Mesenchymal stem cell (in vitro differentiated cells and primary cell): ENCODE data around the gene ACE.

ENCODE experiments used
- DNase-seq: peaks from one replicate; pipeline ENCODE4 v3.0.0-alpha.2; 2013
- H2AFZ ChIP-seq: one replicate; pipeline ENCODE4 v1.6.1; 2013; ENCODE audit warnings: low read depth, mild to moderate bottlenecking, control low read depth, inconsistent platforms, low read length, moderate library complexity
- H2AK5ac ChIP-seq: 2 replicates; pipeline ENCODE4 v1.6.1; 2013; ENCODE audit warnings: low read length, moderate library complexity, mild to moderate bottlenecking, inconsistent platforms; ENCODE audit not compliant: severe bottlenecking
- H2BK120ac ChIP-seq: one replicate; pipeline ENCODE4 v1.6.1; 2013; ENCODE audit warnings: low read depth, mild to moderate bottlenecking, inconsistent platforms, low read length, moderate library complexity
- H2BK12ac ChIP-seq, 2 experiments: one replicate each; pipeline ENCODE4 v1.6.1; 2013; ENCODE audit warnings: inconsistent platforms in 2 of 2, low read length in 2 of 2, mild to moderate bottlenecking in 2 of 2, moderate library complexity in 2 of 2, control low read depth in 1 of 2
- H2BK15ac ChIP-seq: one replicate; pipeline ENCODE4 v1.6.1; 2013; ENCODE audit warnings: mild to moderate bottlenecking, low read depth, inconsistent platforms; ENCODE audit not compliant: poor library complexity, severe bottlenecking
- H2BK5ac ChIP-seq: 2 replicates; pipeline ENCODE4 v1.6.1; 2013; ENCODE audit warnings: low read depth, mild to moderate bottlenecking, low read length, control low read depth, inconsistent platforms; ENCODE audit not compliant: poor library complexity, severe bottlenecking
- H3K14ac ChIP-seq, 2 experiments: one replicate each; pipeline ENCODE4 v1.6.1; 2013; ENCODE audit warnings: inconsistent platforms in 2 of 2, low read length in 2 of 2, control low read depth in 1 of 2, mild to moderate bottlenecking in 1 of 2, moderate library complexity in 1 of 2
- H3K18ac ChIP-seq, 2 experiments: one replicate each; pipeline ENCODE4 v1.6.1; 2013; ENCODE audit warnings: inconsistent platforms in 2 of 2, low read length in 2 of 2, control low read depth in 1 of 2, low read depth in 1 of 2, mild to moderate bottlenecking in 1 of 2
- H3K23ac ChIP-seq, 2 experiments: one replicate each; pipeline ENCODE4 v1.6.1; 2013; ENCODE audit warnings: inconsistent platforms in 2 of 2, low read length in 2 of 2, mild to moderate bottlenecking in 2 of 2, moderate library complexity in 2 of 2, control low read depth in 1 of 2
- H3K27ac ChIP-seq: 2 replicates; pipeline ENCODE4 v1.5.1; 2013; ENCODE audit warnings: mild to moderate bottlenecking, moderate library complexity, low read length, control low read depth, inconsistent platforms; ENCODE audit not compliant: poor library complexity, severe bottlenecking
- H3K27me3 ChIP-seq, 2 experiments: 2 replicates each; pipeline versions ENCODE4 v1.6.1 to v1.7.0; 2013; ENCODE audit warnings: low read length in 2 of 2, mild to moderate bottlenecking in 2 of 2, moderate library complexity in 2 of 2, control low read depth in 1 of 2, inconsistent platforms in 1 of 2; ENCODE audit not compliant: control insufficient read depth in 1 of 2, insufficient read depth in 1 of 2
- H3K36me3 ChIP-seq, 2 experiments: 2 replicates each; pipeline versions ENCODE4 v1.6.1 to v1.7.0; 2013; ENCODE audit warnings: low read length in 2 of 2, control low read depth in 1 of 2, inconsistent platforms in 1 of 2, low read depth in 1 of 2, mild to moderate bottlenecking in 1 of 2; ENCODE audit not compliant: insufficient read depth in 2 of 2, control insufficient read depth in 1 of 2
- H3K4ac ChIP-seq, 2 experiments: one replicate each; pipeline ENCODE4 v1.6.1; 2013; ENCODE audit warnings: inconsistent platforms in 2 of 2, low read length in 2 of 2, mild to moderate bottlenecking in 2 of 2, moderate library complexity in 2 of 2, control low read depth in 1 of 2, low read depth in 1 of 2
- H3K4me1 ChIP-seq: 2 replicates; pipeline ENCODE4 v1.6.1; 2013; ENCODE audit warnings: low read depth, low read length, control low read depth; ENCODE audit not compliant: control insufficient read depth, insufficient read depth
- H3K4me2 ChIP-seq: 2 replicates; pipeline ENCODE4 v1.6.1; 2013; ENCODE audit warnings: low read length, mild to moderate bottlenecking, inconsistent platforms; ENCODE audit not compliant: poor library complexity, severe bottlenecking
- H3K4me3 ChIP-seq, 2 experiments: 2 replicates each; pipeline versions ENCODE4 v1.5.1 to v1.7.0; 2013; ENCODE audit warnings: low read length in 2 of 2, mild to moderate bottlenecking in 2 of 2, control low read depth in 1 of 2, low read depth in 1 of 2; ENCODE audit not compliant: insufficient read depth in 1 of 2
- H3K79me1 ChIP-seq: replicated peaks from 2 replicates; pipeline ENCODE4 v1.6.1; 2013; ENCODE audit warnings: mild to moderate bottlenecking, control low read depth, low read length, inconsistent platforms; ENCODE audit not compliant: poor library complexity, severe bottlenecking
- H3K9ac ChIP-seq: 2 replicates; pipeline ENCODE4 v1.7.0; 2013; ENCODE audit warnings: mild to moderate bottlenecking, low read length, moderate library complexity
- H3K9me3 ChIP-seq: 2 replicates; pipeline ENCODE4 v1.7.0; 2013; ENCODE audit warnings: mild to moderate bottlenecking, low read length; ENCODE audit not compliant: control insufficient read depth
- H4K8ac ChIP-seq: one replicate; pipeline ENCODE4 v1.6.1; 2013; ENCODE audit warnings: inconsistent platforms, mild to moderate bottlenecking, low read length, moderate library complexity
- H4K91ac ChIP-seq: one replicate; pipeline ENCODE4 v1.6.1; 2013; ENCODE audit warnings: mild to moderate bottlenecking, low read length, inconsistent platforms
- WGBS: methylation state at CpG from one replicate; pipeline ENCODE4 v1.1.7; 2013; ENCODE audit warnings: mixed read lengths; 5-methylcytosine and 5-hydroxymethylcytosine counted together

Gene ACE

DNA sequence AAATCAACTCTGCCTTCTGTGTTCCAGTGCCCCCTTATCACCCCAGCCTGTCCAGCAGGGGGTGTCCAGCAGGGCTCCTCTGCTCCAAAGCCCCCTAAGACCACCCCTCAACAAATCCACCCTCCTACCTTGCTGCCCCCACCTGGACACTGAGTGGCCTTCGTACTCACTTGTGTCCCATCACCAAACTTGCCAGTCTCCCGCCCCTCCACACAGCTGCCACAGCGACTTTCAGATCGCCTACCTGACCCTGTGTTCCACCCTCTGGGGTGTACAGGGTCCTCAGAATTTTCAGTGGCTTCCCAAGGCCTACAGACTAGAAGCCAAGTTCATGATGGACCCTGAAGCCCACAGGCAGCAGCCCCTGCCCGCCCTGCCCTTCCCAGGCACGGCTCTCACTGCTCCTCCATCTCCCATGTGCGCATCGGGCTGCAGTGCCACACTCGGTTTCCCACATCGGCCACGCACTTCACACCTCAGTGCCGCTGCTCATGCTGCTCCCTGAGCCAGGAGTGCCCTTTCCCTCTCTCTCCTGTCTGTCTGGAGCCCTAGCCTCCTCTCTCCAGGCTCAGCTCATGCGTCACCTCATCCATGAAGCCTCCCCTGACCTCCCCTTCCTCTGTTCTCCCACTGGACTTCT, 58.1 kb downstream of the ACE start:
- 82% methylated on average over 13 of the region's 13 CpGs for WGBS
- H3K4me1 ChIP-seq: peaks cover 3% of the 10 kb centered on the region

GRCh38 chr17:63535640-63536039, 58.8 kb downstream of the ACE start:
- H3K36me3 ChIP-seq: no peaks in the 10 kb centered on the region
- no peak overlapping the region for H2BK12ac ChIP-seq
- no peak overlapping the region for H3K4ac ChIP-seq
- H3K79me1 ChIP-seq: no peaks in the 10 kb centered on the region
- H3K18ac ChIP-seq: no peak overlapping the region
- H2BK5ac ChIP-seq: no peak overlapping the region
- H3K9ac ChIP-seq: no peak overlapping the region
- H2AK5ac ChIP-seq: no peak overlapping the region
- peak overlapping the region in 1 of 2 experiments; percentile 50 for H3K23ac ChIP-seq
- no peak for DNase-seq
- no peak overlapping the region for H2AFZ ChIP-seq
- H3K4me2 ChIP-seq: no peak overlapping the region
- peaks cover 3% of the 10 kb centered on the region for H3K4me1 ChIP-seq
- H3K27me3 ChIP-seq: peaks cover 25 to 65% of the 10 kb centered on the region in 2 experiments
- H4K91ac ChIP-seq: no peak overlapping the region
- H3K9me3 ChIP-seq: no peaks in the 10 kb centered on the region
- peak overlapping the region; percentile 12 for H2BK15ac ChIP-seq
- no peak overlapping the region for H3K27ac ChIP-seq
- H4K8ac ChIP-seq: no peak overlapping the region
- 94% methylated on average over 24 of the region's 24 CpGs for WGBS
- H3K14ac ChIP-seq: no peak overlapping the region
- no peak overlapping the region for H2BK120ac ChIP-seq
- peak overlapping the region in 1 of 2 experiments; percentile 15 for H3K4me3 ChIP-seq

More for the DNA sequence above, 58.1 kb downstream of the ACE start:
- Histone ChIP-seq H4K91ac (no peak overlapping the region), H3K27ac (no peak overlapping the region), H3K9me3 (no peaks in the 10 kb centered on the region), H3K4me3 (no peak overlapping the region), H2AK5ac (no peak overlapping the region), H3K27me3 (peaks cover 21 to 59% of the 10 kb centered on the region in 2 experiments), H3K23ac (no peak overlapping the region), H3K79me1 (no peaks in the 10 kb centered on the region), H3K4ac (no peak overlapping the region), H4K8ac (no peak overlapping the region), H2BK12ac (no peak overlapping the region), H3K4me2 (no peak overlapping the region), H3K36me3 (no peaks in the 10 kb centered on the region), H3K9ac (no peak overlapping the region), H2BK5ac (no peak overlapping the region), H3K18ac (no peak overlapping the region), H3K14ac (no peak overlapping the region), H2BK15ac (no peak overlapping the region), H2BK120ac (no peak overlapping the region), H2AFZ (no peak overlapping the region)
- no peak for DNase-seq

- Histone ChIP-seq H2AK5ac (no peak overlapping the region), H3K36me3 (no peaks in the 10 kb centered on the region), H3K14ac (no peak overlapping the region), H3K27ac (no peak overlapping the region), H4K91ac (no peak overlapping the region), H2BK5ac (no peak overlapping the region), H3K23ac (no peak overlapping the region), H2BK15ac (no peak overlapping the region), H2BK120ac (no peak overlapping the region), H3K27me3 (peaks cover 28 to 75% of the 10 kb centered on the region in 2 experiments), H4K8ac (no peak overlapping the region), H3K4ac (no peak overlapping the region), H3K18ac (no peak overlapping the region), H3K4me2 (no peak overlapping the region), H2AFZ (no peak overlapping the region), H3K9ac (no peak overlapping the region), H3K4me3 (no peak overlapping the region), H2BK12ac (no peak overlapping the region), H3K9me3 (no peaks in the 10 kb centered on the region), H3K4me1 (peaks cover 3% of the 10 kb centered on the region), H3K79me1 (no peaks in the 10 kb centered on the region)
- WGBS: 83% methylated on average over 4 of the region's 4 CpGs
- peak; percentile 30 for DNase-seq
These were observed 60.1 kb downstream of the ACE start for GRCh38 chr17:63537001-63537400.

GRCh38 chr17:63537991-63538692, 61.3 kb downstream of the ACE start:
- Histone ChIP-seq H4K8ac (no peak overlapping the region), H3K27me3 (peaks cover 28 to 67% of the 10 kb centered on the region in 2 experiments), H3K27ac (no peak overlapping the region), H2BK15ac (no peak overlapping the region), H3K9ac (no peak overlapping the region), H2BK120ac (no peak overlapping the region), H4K91ac (no peak overlapping the region), H2AK5ac (no peak overlapping the region), H3K36me3 (no peaks in the 10 kb centered on the region), H3K18ac (no peak overlapping the region), H3K14ac (no peak overlapping the region), H3K23ac (no peak overlapping the region), H2BK12ac (no peak overlapping the region), H3K4me1 (peaks cover 4% of the 10 kb centered on the region), H2AFZ (no peak overlapping the region), H3K9me3 (no peaks in the 10 kb centered on the region), H3K4ac (no peak overlapping the region), H2BK5ac (no peak overlapping the region), H3K4me2 (no peak overlapping the region), H3K4me3 (no peak overlapping the region), H3K79me1 (no peaks in the 10 kb centered on the region)
- WGBS: 13% methylated on average over 56 of the region's 62 CpGs
- DNase-seq: no peak
